ENCODE measurements around the gene TMEM44. TPM values are rescaled to one million over a fixed set of nuclear protein-coding genes. Genes with fewer than 3 reads are reported as not detected.

TMEM44 gene
- polyA plus RNA-seq, 1 experiment = 14.0 TPM

DNA sequence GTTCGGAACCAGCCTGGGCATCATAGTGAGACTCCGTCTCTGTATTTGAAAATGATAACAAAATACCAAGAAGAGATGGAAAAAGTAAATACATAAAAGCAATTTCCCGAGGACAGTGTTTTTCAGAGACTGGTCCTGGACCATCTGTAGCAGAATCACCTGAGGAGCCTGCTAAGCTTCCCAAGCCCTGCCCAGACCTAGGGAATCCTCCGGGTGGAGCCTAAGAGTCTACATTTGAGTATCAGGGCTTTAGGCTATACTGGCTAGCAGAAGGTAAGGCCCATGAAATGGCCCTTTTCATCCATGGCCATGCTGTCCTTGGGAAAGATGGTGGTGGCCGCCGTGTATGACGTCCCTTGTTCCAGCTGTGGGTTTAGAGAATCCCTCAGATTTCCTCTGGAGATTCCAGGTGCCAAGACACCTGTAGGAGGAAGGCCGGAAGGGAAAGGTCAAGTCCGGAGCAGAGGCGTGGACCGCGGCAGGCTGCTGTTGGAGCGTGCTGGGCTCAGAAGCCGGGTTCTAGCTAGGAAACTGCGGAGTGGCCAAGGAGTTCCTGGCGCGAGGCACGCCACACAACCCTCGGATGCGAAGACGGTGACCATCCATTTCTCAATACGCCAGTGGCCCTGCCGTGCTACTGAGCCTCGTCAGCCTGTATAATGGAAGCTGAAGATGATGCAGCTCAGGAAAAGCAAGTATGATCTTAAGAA is 50.9 kb downstream of the TMEM44 start:
- no peak overlapping the region for H3K4me3 ChIP-seq (ENCODE audit: low read depth, low read length)
- peaks cover 6% of the 10 kb centered on the region; the same call in 1 of the 2 replicates for H3K9me3 ChIP-seq (ENCODE audit: control insufficient read depth, insufficient read depth, low read length)
- ChIA-PET POLR2A (interaction anchor here (1.9 kb wide), 1 partner anchor 26 kb away, joined by 4 read pairs; no protein-coding TSS in a partner anchor), CTCF (interaction anchor here (0.8 to 3.2 kb wide), 4 partner anchors 8 to 239 kb away, joined by 3 to 15 read pairs (median 3); no protein-coding TSS in a partner anchor)
- no peak overlapping the region for H3K27ac ChIP-seq (ENCODE audit: low read depth, low read length)
- no peak for TF ChIP-seq CTCF (IDR thresholded peaks at IDR 0.05; ENCODE audit: low read depth, low read length)
- H3K27me3 ChIP-seq (ENCODE audit: control insufficient read depth, insufficient read depth, low read length) = no peaks in the 10 kb centered on the region
- no peak for DNase-seq (ENCODE audit: low read depth, low spot score)

DNA sequence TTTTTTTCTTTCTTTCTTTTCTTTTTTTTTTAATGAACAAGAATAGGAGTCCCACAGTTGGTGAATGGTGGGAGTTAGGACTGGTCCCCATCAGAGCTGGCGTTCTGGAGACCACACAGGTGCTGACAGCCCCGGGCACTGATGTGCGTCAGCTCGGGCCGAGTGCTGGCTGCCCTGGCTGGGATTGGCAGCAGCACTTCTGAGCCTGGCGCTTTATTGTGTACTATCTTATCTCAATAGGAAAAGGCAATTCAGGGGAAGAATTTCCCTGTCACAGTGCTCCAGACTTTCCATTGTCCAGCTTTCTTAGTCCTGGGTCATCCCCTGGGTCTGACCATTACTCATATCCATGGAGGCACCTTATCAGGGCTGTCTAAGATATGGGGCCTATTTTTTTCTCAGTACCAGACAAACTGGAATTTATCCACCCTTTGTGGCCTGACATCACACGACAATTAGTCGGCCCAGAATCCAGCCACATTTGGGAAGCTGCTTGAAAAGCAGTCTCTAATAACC is 54.1 kb downstream of the TMEM44 start:
- ChIA-PET CTCF (interaction anchor here (1.7 kb wide), 1 partner anchor 15 kb away, joined by 5 read pairs; no protein-coding TSS in a partner anchor), POLR2A (no interaction called here)
- H3K27ac ChIP-seq (ENCODE audit: low read depth, low read length) = no peak overlapping the region

GRCh38 chr3:194577986-194578905 is 55.0 kb downstream of the TMEM44 start:
- Histone ChIP-seq H3K4me3 (ENCODE audit: low read depth, low read length) (no peak overlapping the region), H3K27ac (ENCODE audit: low read depth, low read length) (peak overlapping the region; percentile 75), H3K9me3 (ENCODE audit: control insufficient read depth, insufficient read depth, low read length) (peaks cover 6% of the 10 kb centered on the region; the same call in 1 of the 2 replicates), H3K27me3 (ENCODE audit: control insufficient read depth, insufficient read depth, low read length) (no peaks in the 10 kb centered on the region)
- no peak for TF ChIP-seq CTCF (IDR thresholded peaks at IDR 0.05; ENCODE audit: low read depth, low read length)
- ChIA-PET POLR2A (no interaction called here), CTCF (interaction anchor here (1.7 kb wide), 1 partner anchor 16 kb away, joined by 5 read pairs; no protein-coding TSS in a partner anchor)
- no peak for DNase-seq (ENCODE audit: low read depth, low spot score)

More for the DNA sequence above, 54.1 kb downstream of the TMEM44 start:
- no peaks in the 10 kb centered on the region for H3K27me3 ChIP-seq (ENCODE audit: control insufficient read depth, insufficient read depth, low read length)
- peaks cover 6% of the 10 kb centered on the region; the same call in 1 of the 2 replicates for H3K9me3 ChIP-seq (ENCODE audit: control insufficient read depth, insufficient read depth, low read length)
- H3K4me3 ChIP-seq (ENCODE audit: low read depth, low read length) = no peak overlapping the region
- DNase-seq (ENCODE audit: low read depth, low spot score) = no peak
- no peak for TF ChIP-seq CTCF (IDR thresholded peaks at IDR 0.05; ENCODE audit: low read depth, low read length)

- no peak for DNase-seq (ENCODE audit: low read depth, low spot score)
- POLR2A ChIA-PET = interaction anchor here (1.4 to 1.6 kb wide), 2 partner anchors 9 to 18 kb away, joined by 4 to 5 read pairs; no protein-coding TSS in a partner anchor
- 0 out of 2 replicates have a peak, but pooled peaks cover 3% of the 10 kb centered on the region for H3K9me3 ChIP-seq (ENCODE audit: control insufficient read depth, insufficient read depth, low read length)
- H3K27ac ChIP-seq (ENCODE audit: low read depth, low read length) = peak overlapping the region; percentile 66
- H3K4me3 ChIP-seq (ENCODE audit: low read depth, low read length) = no peak overlapping the region
- H3K27me3 ChIP-seq (ENCODE audit: control insufficient read depth, insufficient read depth, low read length) = no peaks in the 10 kb centered on the region
- no peak for TF ChIP-seq CTCF (IDR thresholded peaks at IDR 0.05; ENCODE audit: low read depth, low read length)
- CTCF ChIA-PET = interaction anchor here (1.0 to 2.5 kb wide), 4 partner anchors 8 to 106 kb away, joined by 3 to 15 read pairs (median 5); no protein-coding TSS in a partner anchor
Measured at GRCh38 chr3:194575484-194576210, 57.6 kb downstream of the TMEM44 start.
